SK-N-SH (cell line): Measurements from ENCODE around the gene ADAMTS20. TPM values are rescaled to one million over a fixed set of nuclear protein-coding genes. Genes with fewer than 3 reads are reported as not detected.

Source experiments
- CTCF ChIA-PET: fragments of 300-600, 350-600 bp; formaldehyde crosslinking; extraction: SDS; loops from one replicate; lab custom pipeline; 2021; lab: Yijun Ruan, JAX
- POLR2A ChIA-PET: fragments of 350-600 bp; sonication (Branson Sonifier 250); formaldehyde crosslinking; extraction: SDS; loops from one replicate; lab custom pipeline; 2020; ENCODE audit warnings: antibody characterized with exemption, inconsistent platforms; lab: Yijun Ruan, JAX
- DNase-seq: peaks from one replicate; pipeline ENCODE4 v3.0.0; 2012
- H2AFZ ChIP-seq: fragments of 200-600 bp; sonication (generic); 2 replicates; pipeline ENCODE4 v1.8.1; 2016; ENCODE audit warnings: antibody characterized with exemption, mild to moderate bottlenecking, low read depth
- H3F3A ChIP-seq: fragments of 200-600 bp; sonication (generic); replicated peaks from 2 replicates; pipeline ENCODE3; 2016; ENCODE audit warnings: antibody characterized with exemption, mild to moderate bottlenecking; ENCODE audit not compliant: insufficient read depth
- H3K27ac ChIP-seq, 2 experiments: fragments of 200-500 bp in 1 of 2; fragments of 200-600 bp in 1 of 2; sonication (Bioruptor generic) in 1 of 2; sonication (generic), shearing (Covaris generic) in 1 of 2; 2 replicates each; pipeline versions ENCODE4 v1.5.1 to v1.6.1; 2014 to 2016; ENCODE audit warnings: low read depth in 2 of 2, inconsistent platforms in 1 of 2, low read length in 1 of 2, mild to moderate bottlenecking in 1 of 2, mixed read lengths in 1 of 2
- H3K27me3 ChIP-seq: fragments of 200-600 bp; sonication (generic), shearing (Covaris generic); 2 replicates; pipeline ENCODE4 v1.6.1; 2016; ENCODE audit warnings: mixed run types; ENCODE audit not compliant: insufficient read depth
- H3K36me3 ChIP-seq, 2 experiments: fragments of 200-500 bp in 1 of 2; fragments of 200-600 bp in 1 of 2; sonication (Bioruptor generic) in 1 of 2; sonication (generic) in 1 of 2; replicated peaks in 1 of 2; 2 replicates each; pipeline versions ENCODE3 to v1.5.1; 2014 to 2016; ENCODE audit warnings: low read length in 1 of 2, mild to moderate bottlenecking in 1 of 2; ENCODE audit not compliant: insufficient read depth in 2 of 2, control insufficient read depth in 1 of 2
- H3K4me1 ChIP-seq, 2 experiments: fragments of 200-500 bp in 1 of 2; fragments of 200-600 bp in 1 of 2; sonication (Bioruptor generic) in 1 of 2; sonication (generic), shearing (Covaris generic) in 1 of 2; 2 replicates each; pipeline versions ENCODE4 v1.5.1 to v1.6.1; 2014 to 2016; ENCODE audit warnings: low read depth in 1 of 2, low read length in 1 of 2, mixed run types in 1 of 2; ENCODE audit not compliant: insufficient read depth in 2 of 2, control insufficient read depth in 1 of 2
- H3K4me2 ChIP-seq: fragments of 200-600 bp; sonication (generic), shearing (Covaris generic); 2 replicates; pipeline ENCODE4 v1.6.1; 2017; ENCODE audit warnings: mixed run types
- H3K4me3 ChIP-seq, 2 experiments: fragments of 200-500 bp in 1 of 2; fragments of 200-600 bp in 1 of 2; sonication (Bioruptor generic) in 1 of 2; sonication (generic), shearing (Covaris generic) in 1 of 2; 2 replicates each; pipeline versions ENCODE4 v1.5.1 to v1.8.1; 2014 to 2016; ENCODE audit warnings: low read depth in 2 of 2, inconsistent platforms in 1 of 2, low read length in 1 of 2, mild to moderate bottlenecking in 1 of 2, mixed read lengths in 1 of 2, moderate library complexity in 1 of 2
- H3K79me2 ChIP-seq: fragments of 200-600 bp; sonication (generic); 2 replicates; pipeline ENCODE4 v1.8.1; 2017; ENCODE audit warnings: mild to moderate bottlenecking; ENCODE audit not compliant: insufficient read depth
- H3K9ac ChIP-seq: fragments of 200-600 bp; sonication (generic); 2 replicates; pipeline ENCODE4 v1.6.1; 2017; ENCODE audit warnings: mixed run types
- H3K9me2 ChIP-seq: fragments of 200-600 bp; sonication (generic); 2 replicates; pipeline ENCODE4 v1.6.1; 2017; ENCODE audit warnings: mixed run types
- H3K9me3 ChIP-seq: fragments of 200-600 bp; sonication (generic); 2 replicates; pipeline ENCODE4 v1.6.1; 2017; ENCODE audit warnings: mixed run types, mild to moderate bottlenecking, moderate library complexity
- H4K20me1 ChIP-seq: fragments of 200-600 bp; sonication (generic); 2 replicates; pipeline ENCODE4 v1.6.1; 2017; ENCODE audit warnings: mild to moderate bottlenecking, mixed run types; ENCODE audit not compliant: insufficient read depth
- CHD2 ChIP-seq: fragments of 150-350 bp; IDR thresholded peaks from 2 replicates; pipeline ENCODE4 v1.6.1; 2018; ENCODE audit warnings: low read length; ENCODE audit not compliant: partially characterized antibody
- CTCF ChIP-seq: fragments of 200-600 bp; sonication (generic); IDR thresholded peaks from 2 replicates; pipeline ENCODE4 v1.6.1; 2017; ENCODE audit warnings: antibody characterized with exemption, mild to moderate bottlenecking, moderate library complexity
- ELF1 ChIP-seq: IDR thresholded peaks from 2 replicates; pipeline ENCODE4 v1.4.0; 2012
- FOSL2 ChIP-seq: IDR thresholded peaks from 2 replicates; pipeline ENCODE4 v1.4.0; 2012; ENCODE audit warnings: low read depth, mild to moderate bottlenecking, moderate library complexity, borderline replicate concordance
- JUND ChIP-seq: IDR thresholded peaks from 2 replicates; pipeline ENCODE4 v1.4.0; 2012
- MEF2A ChIP-seq: IDR thresholded peaks from 2 replicates; pipeline ENCODE4 v1.4.0; 2012; ENCODE audit warnings: low read depth, borderline replicate concordance
- MXI1 ChIP-seq: IDR thresholded peaks from 2 replicates; pipeline ENCODE4 v1.6.1; 2012; ENCODE audit warnings: mild to moderate bottlenecking, low read depth, low read length, improper control_type of control experiment
- NRF1 ChIP-seq: IDR thresholded peaks from 2 replicates; pipeline ENCODE4 v1.6.1; 2012; ENCODE audit warnings: low read depth, mild to moderate bottlenecking, low read length
- POLR2AphosphoS5 ChIP-seq: IDR thresholded peaks from 2 replicates; pipeline ENCODE4 v1.6.1; 2012; ENCODE audit warnings: low read depth, low read length
- RAD21 ChIP-seq: IDR thresholded peaks from 2 replicates; pipeline ENCODE4 v1.6.1; 2012; ENCODE audit warnings: mild to moderate bottlenecking, low read length
- USF1 ChIP-seq: IDR thresholded peaks from 2 replicates; pipeline ENCODE4 v1.4.0; 2012; ENCODE audit warnings: low read depth, borderline replicate concordance
- YY1 ChIP-seq: IDR thresholded peaks from 2 replicates; pipeline ENCODE4 v1.4.0; 2012; ENCODE audit warnings: low read depth, mild to moderate bottlenecking
- WGBS: methylation state at CpG from one replicate; pipeline ENCODE4 v1.1.6; 2017; ENCODE audit warnings: low lambda C conversion rate; 5-methylcytosine and 5-hydroxymethylcytosine counted together
- polyA plus RNA-seq, 3 experiments: library from polyadenylated mRNA; depleted of rRNA; stranded (reverse); fragments of >200 nt; gene quantifications; 2 replicates each; pipeline ENCODE4 v1.2.3, GENCODE V29; 2012

The ADAMTS20 gene
- polyA plus RNA-seq, 1 of the 3 experiments (the other 2 are of a cell fraction): not detected

GRCh38 chr12:43309959-43310358 lies 242.0 kb downstream of the ADAMTS20 start:
- WGBS: 56% methylated on average over 3 of the region's 3 CpGs
- H3K9ac ChIP-seq: no peak overlapping the region
- H3K36me3 ChIP-seq: no peaks in the 10 kb centered on the region
- POLR2A ChIA-PET: no interaction called here
- no peak overlapping the region for H3K4me3 ChIP-seq
- H4K20me1 ChIP-seq: no peaks in the 10 kb centered on the region
- H3K4me1 ChIP-seq: no peaks in the 10 kb centered on the region
- H3K27me3 ChIP-seq: no peaks in the 10 kb centered on the region
- H3F3A ChIP-seq: no peaks in the 10 kb centered on the region
- H3K79me2 ChIP-seq: no peaks in the 10 kb centered on the region
- H2AFZ ChIP-seq: peak overlapping the region; percentile 51; the same call in 1 of the 2 replicates
- TF ChIP-seq YY1 (no peak), USF1 (no peak), CTCF (no peak), POLR2AphosphoS5 (no peak)
- no peaks in the 10 kb centered on the region for H3K9me3 ChIP-seq
- no peak for DNase-seq
- H3K27ac ChIP-seq: no peak overlapping the region
- CTCF ChIA-PET: interaction anchor here (0.6 kb wide), 1 partner anchor 29 kb away, joined by 3 read pairs; no protein-coding TSS in a partner anchor
- no peaks in the 10 kb centered on the region for H3K9me2 ChIP-seq
- H3K4me2 ChIP-seq: no peak overlapping the region

GRCh38 chr12:43308776-43309175 lies 243.2 kb downstream of the ADAMTS20 start:
- ChIA-PET CTCF (no interaction called here), POLR2A (interaction anchor here (0.7 kb wide), 1 partner anchor 593 kb away, joined by 3 read pairs; no protein-coding TSS in a partner anchor)
- Histone ChIP-seq H3K27me3 (no peaks in the 10 kb centered on the region), H2AFZ (no peak overlapping the region), H3K27ac (no peak overlapping the region), H3K4me1 (no peaks in the 10 kb centered on the region), H3F3A (no peaks in the 10 kb centered on the region), H3K36me3 (no peaks in the 10 kb centered on the region), H3K9ac (no peak overlapping the region), H3K79me2 (no peaks in the 10 kb centered on the region), H3K4me3 (no peak overlapping the region), H4K20me1 (no peaks in the 10 kb centered on the region), H3K4me2 (no peak overlapping the region), H3K9me3 (no peaks in the 10 kb centered on the region), H3K9me2 (no peaks in the 10 kb centered on the region)
- TF ChIP-seq JUND (no peak), MEF2A (no peak), FOSL2 (no peak), CHD2 (no peak), ELF1 (no peak), RAD21 (no peak), NRF1 (no peak), MXI1 (no peak)
- no peak for DNase-seq
- 94% methylated on average over 3 of the region's 3 CpGs for WGBS
